HCT116 (cell line): ENCODE data around the gene MAPK4. TPM values are rescaled to one million over a fixed set of nuclear protein-coding genes. Genes with fewer than 3 reads are reported as not detected.
"Not testable (repeated sequence)": the region's sequence is repeated elsewhere in the genome, so short reads cannot be mapped to it uniquely, and the experiment has no call there.

Source experiments
- ATAC-seq: fragments of 200-7000 bp; cut with Tn5 transposase; 2 replicates; pipeline ENCODE4 v1.9.1; 2020; ENCODE audit warnings: mild to moderate bottlenecking, moderate library complexity
- BruUV-seq: library from RNA; stranded (reverse); fragments of 400-500 nt; replicated peaks from 2 replicates; lab custom pipeline; 2021; lab: Mats Ljungman, UMichigan
- CTCF ChIA-PET: fragments of 300-600 bp; sonication (Branson Sonifier 250); formaldehyde crosslinking; loops from one replicate; lab custom pipeline; 2021; ENCODE audit warnings: antibody characterized with exemption; lab: Charles Lee
- POLR2A ChIA-PET: fragments of 300-600, 350-600 bp; sonication (Branson Sonifier 250); formaldehyde crosslinking; loops from one replicate; lab custom pipeline; 2021; ENCODE audit warnings: antibody characterized with exemption; lab: Charles Lee
- RAD21 ChIA-PET, 2 experiments: fragments of 300-600 bp; sonication (Branson Sonifier 250); formaldehyde crosslinking; loops; one replicate each; lab custom pipeline; 2023; ENCODE audit warnings: low total read pairs in 2 of 2; ENCODE audit not compliant: uncharacterized antibody in 2 of 2, unreplicated experiment in 2 of 2, low non-redundant PET in 1 of 2; lab: Charles Lee
- DNase-seq: peaks from one replicate; pipeline ENCODE4 v3.0.0-alpha.2; 2010; ENCODE audit warnings: low read depth, low spot score
- H2AFZ ChIP-seq: fragments of 200-600 bp; shearing (Covaris generic), sonication (generic); 2 replicates; pipeline ENCODE4 v1.6.1; 2017; ENCODE audit warnings: low read depth, mixed run types, mixed read lengths, antibody characterized with exemption, low read length; ENCODE audit not compliant: poor library complexity, severe bottlenecking
- H3K27ac ChIP-seq: 2 replicates; pipeline ENCODE4 v1.5.1; 2012; ENCODE audit warnings: low read depth, low read length
- H3K27me3 ChIP-seq: fragments of 200-600 bp; sonication (generic); 2 replicates; pipeline ENCODE4 v1.6.1; 2016; ENCODE audit warnings: mixed run types, low read length, mixed read lengths; ENCODE audit not compliant: insufficient read depth
- H3K36me3 ChIP-seq, 2 experiments: fragments of 200-500 bp in 1 of 2; fragments of 200-600 bp in 1 of 2; sonication (Bioruptor generic) in 1 of 2; sonication (generic) in 1 of 2; 2 replicates each; pipeline versions ENCODE4 v1.5.1 to v1.6.1; 2014 to 2016; ENCODE audit warnings: low read length in 2 of 2, inconsistent platforms in 1 of 2, mixed read lengths in 1 of 2, mixed run types in 1 of 2; ENCODE audit not compliant: insufficient read depth in 2 of 2, control insufficient read depth in 1 of 2
- H3K4me1 ChIP-seq, 2 experiments: fragments of 200-600 bp in 1 of 2; sonication (generic) in 1 of 2; 2 replicates each; pipeline versions ENCODE4 v1.5.1 to v1.6.1; 2012 to 2017; ENCODE audit warnings: low read length in 2 of 2, inconsistent platforms in 1 of 2, mild to moderate bottlenecking in 1 of 2, mixed read lengths in 1 of 2, mixed run types in 1 of 2, moderate library complexity in 1 of 2; ENCODE audit not compliant: insufficient read depth in 2 of 2, control insufficient read depth in 1 of 2
- H3K4me2 ChIP-seq: fragments of 200-600 bp; sonication (generic); 2 replicates; pipeline ENCODE4 v1.6.1; 2017; ENCODE audit warnings: mixed run types, low read length, mixed read lengths
- H3K4me3 ChIP-seq, 2 experiments: fragments of 200-600 bp in 1 of 2; sonication (generic) in 1 of 2; replicated peaks in 1 of 2; 2 replicates each; pipeline ENCODE4 v1.5.1; 2011 to 2016; ENCODE audit warnings: low read length in 2 of 2, control low read depth in 1 of 2, low read depth in 1 of 2, mild to moderate bottlenecking in 1 of 2, mixed read lengths in 1 of 2, mixed run types in 1 of 2
- H3K79me2 ChIP-seq: fragments of 200-600 bp; sonication (generic); 2 replicates; pipeline ENCODE4 v1.6.1; 2017; ENCODE audit warnings: mild to moderate bottlenecking, mixed run types, low read length, moderate library complexity, mixed read lengths; ENCODE audit not compliant: insufficient read depth
- H3K9ac ChIP-seq: fragments of 200-600 bp; sonication (generic); 2 replicates; pipeline ENCODE4 v1.6.1; 2016; ENCODE audit warnings: low read length, mixed read lengths
- H3K9me2 ChIP-seq: fragments of 200-600 bp; sonication (generic), shearing (Covaris generic); 2 replicates; pipeline ENCODE4 v1.6.1; 2017; ENCODE audit warnings: mixed run types, mild to moderate bottlenecking, moderate library complexity; ENCODE audit not compliant: insufficient read depth
- H3K9me3 ChIP-seq, 2 experiments: fragments of 200-500 bp in 1 of 2; fragments of 200-600 bp in 1 of 2; sonication (Bioruptor generic) in 1 of 2; sonication (generic) in 1 of 2; 2 replicates each; pipeline ENCODE4 v1.6.1; 2014 to 2017; ENCODE audit warnings: low read length in 2 of 2, mixed read lengths in 2 of 2, inconsistent platforms in 1 of 2, low read depth in 1 of 2, mild to moderate bottlenecking in 1 of 2, mixed run types in 1 of 2, moderate library complexity in 1 of 2; ENCODE audit not compliant: control insufficient read depth in 1 of 2, insufficient read depth in 1 of 2
- H4K20me1 ChIP-seq: fragments of 200-600 bp; sonication (generic), shearing (Covaris generic); 2 replicates; pipeline ENCODE4 v1.6.1; 2017; ENCODE audit warnings: mixed run types, mild to moderate bottlenecking, moderate library complexity; ENCODE audit not compliant: insufficient read depth
- ELF1 ChIP-seq: IDR thresholded peaks from 2 replicates; pipeline ENCODE4 v1.6.1; 2012; ENCODE audit warnings: low read depth, borderline replicate concordance
- POLR2A ChIP-seq: IDR thresholded peaks from 2 replicates; pipeline ENCODE4 v1.7.0; 2011; ENCODE audit warnings: borderline replicate concordance; ENCODE audit not compliant: insufficient read depth, insufficient read length; ENCODE audit errors: extremely low read depth
- POLR2AphosphoS5 ChIP-seq: IDR thresholded peaks from 2 replicates; pipeline ENCODE4 v1.6.1; 2011; ENCODE audit warnings: mild to moderate bottlenecking, low read depth, low read length, moderate library complexity
- intact Hi-C: fragments of 100-400 bp; cut with micrococcal nuclease; formaldehyde crosslinking; loops from 2 replicates; pipeline ENCODE4 v1.10.0; 2022
- total RNA-seq: library from RNA; stranded (reverse); gene quantifications from one replicate; pipeline ENCODE4 v1.2.1, GENCODE V29; 2021; ENCODE audit not compliant: unreplicated experiment
- TF ChIP-seq, protein P1 (sequence below): IDR thresholded peaks from 2 replicates; pipeline ENCODE4 v1.6.1; 2012; ENCODE audit warnings: low read depth
- TF ChIP-seq, protein P2 (sequence below), 3 experiments: fragments of 200-600 bp in 1 of 3; sonication (generic) in 1 of 3; IDR thresholded peaks in 2 of 3; conservative IDR thresholded peaks in 1 of 3; 2 replicates each; pipeline ENCODE4 v1.5.1; 2012 to 2017; ENCODE audit warnings: low read depth in 2 of 3, low read length in 2 of 3, antibody characterized with exemption in 1 of 3, borderline replicate concordance in 1 of 3, control low read depth in 1 of 3, mild to moderate bottlenecking in 1 of 3, mixed read lengths in 1 of 3, mixed run types in 1 of 3, moderate library complexity in 1 of 3; ENCODE audit not compliant: insufficient read depth in 1 of 3

MAPK4 gene
- total RNA-seq, 1 experiment from 2014 or later, result 0.89 TPM

DNA sequence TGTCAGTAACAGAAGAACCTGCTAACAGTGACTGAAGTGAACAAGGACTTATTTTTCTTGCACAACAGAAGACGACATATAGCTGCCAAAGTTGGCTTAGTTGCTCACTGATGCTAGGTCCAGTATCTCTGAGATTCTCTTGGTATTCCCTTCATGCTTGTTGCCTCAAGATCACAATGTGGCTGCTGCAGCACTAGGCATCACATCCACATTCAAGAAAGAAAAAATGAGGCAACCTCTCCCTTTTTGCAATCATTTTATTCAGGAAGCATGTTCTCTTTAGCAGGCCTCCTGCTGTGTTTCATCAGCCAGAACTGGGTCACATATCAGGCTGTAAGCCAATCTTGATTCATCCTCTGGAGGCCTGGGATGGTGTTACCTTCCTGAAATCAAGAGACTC is 11.7 kb upstream of the MAPK4 start (continued):
- TF ChIP-seq, protein P1, sequence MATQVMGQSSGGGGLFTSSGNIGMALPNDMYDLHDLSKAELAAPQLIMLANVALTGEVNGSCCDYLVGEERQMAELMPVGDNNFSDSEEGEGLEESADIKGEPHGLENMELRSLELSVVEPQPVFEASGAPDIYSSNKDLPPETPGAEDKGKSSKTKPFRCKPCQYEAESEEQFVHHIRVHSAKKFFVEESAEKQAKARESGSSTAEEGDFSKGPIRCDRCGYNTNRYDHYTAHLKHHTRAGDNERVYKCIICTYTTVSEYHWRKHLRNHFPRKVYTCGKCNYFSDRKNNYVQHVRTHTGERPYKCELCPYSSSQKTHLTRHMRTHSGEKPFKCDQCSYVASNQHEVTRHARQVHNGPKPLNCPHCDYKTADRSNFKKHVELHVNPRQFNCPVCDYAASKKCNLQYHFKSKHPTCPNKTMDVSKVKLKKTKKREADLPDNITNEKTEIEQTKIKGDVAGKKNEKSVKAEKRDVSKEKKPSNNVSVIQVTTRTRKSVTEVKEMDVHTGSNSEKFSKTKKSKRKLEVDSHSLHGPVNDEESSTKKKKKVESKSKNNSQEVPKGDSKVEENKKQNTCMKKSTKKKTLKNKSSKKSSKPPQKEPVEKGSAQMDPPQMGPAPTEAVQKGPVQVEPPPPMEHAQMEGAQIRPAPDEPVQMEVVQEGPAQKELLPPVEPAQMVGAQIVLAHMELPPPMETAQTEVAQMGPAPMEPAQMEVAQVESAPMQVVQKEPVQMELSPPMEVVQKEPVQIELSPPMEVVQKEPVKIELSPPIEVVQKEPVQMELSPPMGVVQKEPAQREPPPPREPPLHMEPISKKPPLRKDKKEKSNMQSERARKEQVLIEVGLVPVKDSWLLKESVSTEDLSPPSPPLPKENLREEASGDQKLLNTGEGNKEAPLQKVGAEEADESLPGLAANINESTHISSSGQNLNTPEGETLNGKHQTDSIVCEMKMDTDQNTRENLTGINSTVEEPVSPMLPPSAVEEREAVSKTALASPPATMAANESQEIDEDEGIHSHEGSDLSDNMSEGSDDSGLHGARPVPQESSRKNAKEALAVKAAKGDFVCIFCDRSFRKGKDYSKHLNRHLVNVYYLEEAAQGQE, result no peak
- TF ChIP-seq POLR2A (no peak), POLR2AphosphoS5 (no peak), ELF1 (no peak)
- TF ChIP-seq, protein P2, sequence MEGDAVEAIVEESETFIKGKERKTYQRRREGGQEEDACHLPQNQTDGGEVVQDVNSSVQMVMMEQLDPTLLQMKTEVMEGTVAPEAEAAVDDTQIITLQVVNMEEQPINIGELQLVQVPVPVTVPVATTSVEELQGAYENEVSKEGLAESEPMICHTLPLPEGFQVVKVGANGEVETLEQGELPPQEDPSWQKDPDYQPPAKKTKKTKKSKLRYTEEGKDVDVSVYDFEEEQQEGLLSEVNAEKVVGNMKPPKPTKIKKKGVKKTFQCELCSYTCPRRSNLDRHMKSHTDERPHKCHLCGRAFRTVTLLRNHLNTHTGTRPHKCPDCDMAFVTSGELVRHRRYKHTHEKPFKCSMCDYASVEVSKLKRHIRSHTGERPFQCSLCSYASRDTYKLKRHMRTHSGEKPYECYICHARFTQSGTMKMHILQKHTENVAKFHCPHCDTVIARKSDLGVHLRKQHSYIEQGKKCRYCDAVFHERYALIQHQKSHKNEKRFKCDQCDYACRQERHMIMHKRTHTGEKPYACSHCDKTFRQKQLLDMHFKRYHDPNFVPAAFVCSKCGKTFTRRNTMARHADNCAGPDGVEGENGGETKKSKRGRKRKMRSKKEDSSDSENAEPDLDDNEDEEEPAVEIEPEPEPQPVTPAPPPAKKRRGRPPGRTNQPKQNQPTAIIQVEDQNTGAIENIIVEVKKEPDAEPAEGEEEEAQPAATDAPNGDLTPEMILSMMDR (IDR thresholded peaks at IDR 0.05 in 2 of 3, conservative IDR thresholded peaks at IDR 0.05 in 1 of 3; ENCODE audit: borderline replicate concordance in 1 of 3, insufficient read depth in 1 of 3, low read depth in 2 of 3, low read length in 2 of 3), result no peak

DNA sequence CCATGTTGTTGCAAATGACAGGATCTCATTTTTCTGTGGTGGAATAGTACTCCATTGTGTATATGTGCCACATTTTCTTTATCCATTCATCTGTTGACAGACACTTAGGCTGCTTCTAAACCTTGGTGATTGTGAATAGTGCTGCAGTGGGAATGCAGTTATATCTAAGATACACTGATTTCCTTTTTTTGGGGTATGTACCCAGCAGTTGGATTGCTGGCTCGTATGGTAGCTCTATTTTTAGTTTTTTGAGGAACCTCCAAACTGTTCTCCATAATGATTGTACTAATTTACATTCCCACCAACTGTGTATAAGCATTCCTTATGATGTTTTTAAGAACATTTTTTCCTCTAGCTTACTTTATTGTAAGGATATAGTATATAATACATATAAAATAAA is 8.2 kb upstream of the MAPK4 start:
- H3K9me3 ChIP-seq, DNase-seq, H3K79me2 ChIP-seq, ATAC-seq, BruUV-seq, RAD21 ChIA-PET, POLR2A ChIA-PET, H3K9me2 ChIP-seq, H3K9ac ChIP-seq, H3K4me2 ChIP-seq, H4K20me1 ChIP-seq, H3K36me3 ChIP-seq, H3K4me1 ChIP-seq, CTCF ChIA-PET, H3K4me3 ChIP-seq, H3K27ac ChIP-seq, intact Hi-C loops, H3K27me3 ChIP-seq, H2AFZ ChIP-seq: not testable (repeated sequence)
